ENCODE data around the gene UBE2C. TPM values are rescaled to one million over a fixed set of nuclear protein-coding genes. Genes with fewer than 3 reads are reported as not detected.
"Not testable (repeated sequence)": the region's sequence is repeated elsewhere in the genome, so short reads cannot be mapped to it uniquely, and the experiment has no call there.

Gene UBE2C
- total RNA-seq, 1 donor from 2014 or later = 0.80 TPM

DNA sequence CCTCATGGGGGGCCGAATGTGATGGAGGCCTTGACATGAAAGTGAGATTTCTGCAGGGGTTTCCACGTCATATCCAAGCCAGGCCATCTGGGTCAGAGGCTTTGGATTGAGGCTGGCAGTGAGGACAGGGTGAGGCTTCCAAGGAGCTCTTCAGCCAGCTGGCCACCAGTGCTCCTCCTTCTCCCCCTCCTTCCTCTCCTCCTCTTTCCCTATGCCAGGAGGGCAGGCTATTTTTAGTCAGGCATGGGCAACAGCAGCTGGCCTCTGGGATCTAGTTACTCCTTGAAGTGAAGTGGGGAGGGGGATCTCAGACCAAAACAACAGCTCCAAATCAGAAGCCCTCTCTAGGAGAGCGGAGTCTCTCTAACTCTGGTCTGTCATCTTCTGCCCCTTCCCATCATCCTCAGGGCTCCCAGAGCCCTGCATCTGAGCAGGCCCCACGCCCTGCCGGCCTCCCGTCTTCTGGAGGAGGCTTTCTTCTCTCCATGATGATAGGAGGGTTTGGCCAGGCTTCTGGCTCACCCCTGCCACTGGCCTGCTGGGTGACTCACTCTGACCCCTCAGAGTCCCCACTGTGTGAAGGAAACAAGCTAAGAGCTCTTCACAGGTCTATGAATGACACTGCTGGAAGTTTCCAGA lies 14.1 kb downstream of the UBE2C start:
- peak; percentile 79 for ATAC-seq
- intact Hi-C loops (cut with DNase I) = loop anchor here (10.0 kb wide), 1 partner anchor 688 kb away; the partner anchor contains the start of gene ZNF334
- DNase-seq (ENCODE audit: low spot score) = no peak

DNA sequence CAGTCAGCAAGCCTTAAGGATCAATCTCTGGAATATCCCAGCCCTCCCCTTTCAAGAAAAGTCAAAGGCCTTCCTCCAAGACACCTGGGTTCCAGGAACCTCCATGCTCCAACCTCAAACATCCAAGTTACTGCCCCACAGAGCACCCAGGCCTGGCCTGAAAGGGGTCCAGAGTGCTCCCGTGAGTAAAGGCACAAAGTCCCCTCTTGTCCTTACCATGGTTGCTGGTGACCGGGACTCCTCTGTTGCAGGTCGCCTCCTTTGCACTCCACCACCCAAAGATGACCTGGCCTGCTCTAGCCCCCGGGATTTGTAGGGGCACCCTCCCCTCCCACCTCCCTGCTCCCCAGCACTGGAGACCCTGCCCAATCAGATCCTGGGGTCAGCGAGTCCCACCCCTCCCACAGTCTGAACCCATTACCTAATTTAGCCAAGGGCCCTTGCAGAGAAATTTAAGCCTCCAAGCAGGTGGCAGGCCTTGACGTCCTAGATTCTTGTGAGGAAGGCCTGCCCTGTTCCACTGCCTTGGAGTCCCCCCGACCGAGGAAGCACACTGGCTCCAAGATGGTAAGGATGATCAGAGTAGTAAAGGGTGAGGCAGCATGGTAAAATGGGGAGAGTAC lies 14.7 kb downstream of the UBE2C start, which contains the start of gene TNNC2:
TNNC2 (minus strand) TSS at position 283 of the 623 bp plus-strand sequence; CDS start at position 219, 64 bp downstream.
- intact Hi-C loops (cut with DNase I) = loop anchor here (10.0 kb wide), 1 partner anchor 688 kb away; the partner anchor contains the start of gene ZNF334
- ATAC-seq (no peak), DNase-seq (ENCODE audit: low spot score) (no peak)

GRCh38 chr20:45827712-45828111 lies 15.3 kb downstream of the UBE2C start:
- ATAC-seq = no peak
- intact Hi-C loops (cut with DNase I) = loop anchor here (10.0 kb wide), 1 partner anchor 687 kb away; the partner anchor contains the start of gene ZNF334
- no peak for DNase-seq (ENCODE audit: low spot score)

DNA sequence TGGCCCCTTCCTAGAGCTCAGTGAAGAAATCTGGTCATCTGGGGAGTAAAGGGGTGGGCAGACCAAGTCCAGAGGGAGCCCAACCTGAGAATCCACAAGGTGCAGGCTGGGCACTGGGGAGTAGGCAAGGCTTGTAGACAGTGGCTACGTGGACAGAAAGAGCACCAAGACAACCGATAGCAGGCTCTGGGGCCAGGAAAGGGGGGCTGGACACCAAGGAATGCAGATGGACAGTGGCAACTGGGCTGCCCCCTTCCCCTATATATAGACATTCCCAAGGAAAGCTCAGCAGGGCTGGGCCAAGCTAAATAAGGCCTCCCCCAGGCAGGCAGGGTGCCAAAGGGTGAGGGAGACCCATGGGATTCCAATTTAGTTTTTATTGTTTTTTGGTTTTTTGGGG lies 16.1 kb downstream of the UBE2C start:
- ATAC-seq = no peak
- intact Hi-C loops (cut with DNase I) = loop anchor here (10.0 kb wide), 1 partner anchor 686 kb away; the partner anchor contains the start of gene ZNF334
- DNase-seq (ENCODE audit: low spot score) = peak; percentile 74

GRCh38 chr20:45829673-45830106 lies 17.2 kb downstream of the UBE2C start:
- intact Hi-C loops (cut with DNase I) = loop anchor here (10.0 kb wide), 1 partner anchor 685 kb away; the partner anchor contains the start of gene ZNF334
- not testable (repeated sequence) for ATAC-seq

DNA sequence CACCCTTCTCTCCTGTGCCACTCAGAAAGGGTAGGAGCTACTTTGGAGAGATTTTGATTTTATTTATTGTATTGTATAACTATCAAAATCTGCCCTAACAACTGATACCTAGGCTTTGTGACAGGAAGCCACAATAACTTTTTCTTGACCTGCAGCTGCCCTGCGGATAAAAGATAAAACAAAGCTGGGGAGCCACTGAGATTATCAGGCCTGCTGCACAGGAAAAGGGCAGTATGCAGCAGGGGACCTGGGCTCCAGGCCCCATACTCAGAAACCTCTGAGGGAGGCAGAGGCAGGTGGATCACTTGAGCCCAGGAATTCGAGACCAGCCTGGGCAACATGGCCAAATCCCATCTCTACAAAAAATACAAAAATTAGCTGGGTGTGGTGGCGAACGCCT lies 20.2 kb downstream of the UBE2C start:
- DNase-seq (ENCODE audit: low spot score) = no peak
- intact Hi-C loops (cut with DNase I) = no loop called here
- no peak for ATAC-seq

More at GRCh38 chr20:45829673-45830106, 17.2 kb downstream of the UBE2C start:
- not testable (repeated sequence) for DNase-seq (ENCODE audit: low spot score)

DNA sequence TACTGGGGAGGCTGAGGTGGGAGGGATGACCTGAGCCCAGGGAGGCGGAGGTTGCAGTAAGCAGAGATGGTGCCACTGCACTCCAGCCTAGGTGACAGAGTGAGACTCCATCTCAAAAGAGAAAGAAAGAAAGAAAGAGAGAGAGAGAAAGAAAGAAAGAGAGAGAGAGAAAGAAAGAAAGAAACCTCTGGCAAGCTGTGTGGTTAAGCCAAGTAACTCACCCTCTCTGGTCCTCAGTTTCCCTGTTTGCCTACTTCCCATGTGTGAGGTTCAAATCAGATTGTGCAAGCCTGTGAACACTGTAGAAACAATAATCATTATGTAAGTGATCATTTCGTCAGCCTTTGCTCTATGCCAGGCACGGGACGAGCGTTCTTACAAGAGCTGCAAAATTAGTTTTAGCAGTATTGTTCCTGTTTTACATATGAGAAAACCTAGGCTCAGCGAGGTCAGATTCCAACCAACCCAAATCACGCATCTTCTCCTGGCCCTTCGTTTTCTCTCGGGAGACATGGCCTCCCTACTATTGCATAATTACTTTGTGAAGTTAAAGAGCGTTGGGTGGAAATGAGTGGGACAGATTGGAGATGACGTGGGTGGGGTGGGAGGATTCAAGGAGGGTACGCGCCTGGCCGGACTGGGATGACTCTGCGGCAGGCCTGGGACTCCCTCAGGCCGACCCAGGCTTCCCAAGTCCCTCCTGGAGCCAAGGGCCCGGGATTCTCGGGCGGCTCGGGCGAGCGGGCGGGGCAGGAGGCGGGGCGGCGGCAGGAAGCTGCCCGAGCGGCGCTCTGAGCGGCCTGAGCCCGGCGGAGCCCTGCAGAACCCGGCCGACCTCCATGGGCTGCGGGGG lies 20.8 kb downstream of the UBE2C start, which contains the start of gene SNX21:
SNX21 (plus strand) TSS at position 770 of the 853 bp plus-strand sequence. CDS start 121 bp downstream, outside the sequence.
- intact Hi-C loops (cut with DNase I) = no loop called here
- DNase-seq (ENCODE audit: low spot score) = peak; percentile 92

GRCh38 chr20:45833883-45834796 lies 21.7 kb downstream of the UBE2C start:
- intact Hi-C loops (cut with DNase I) = no loop called here
- DNase-seq (ENCODE audit: low spot score) = peak; percentile 88
- peak; percentile 72 for ATAC-seq

More for the DNA sequence above, 20.8 kb downstream of the UBE2C start, which contains the start of gene SNX21:
- ATAC-seq = peak; percentile 92

DNA sequence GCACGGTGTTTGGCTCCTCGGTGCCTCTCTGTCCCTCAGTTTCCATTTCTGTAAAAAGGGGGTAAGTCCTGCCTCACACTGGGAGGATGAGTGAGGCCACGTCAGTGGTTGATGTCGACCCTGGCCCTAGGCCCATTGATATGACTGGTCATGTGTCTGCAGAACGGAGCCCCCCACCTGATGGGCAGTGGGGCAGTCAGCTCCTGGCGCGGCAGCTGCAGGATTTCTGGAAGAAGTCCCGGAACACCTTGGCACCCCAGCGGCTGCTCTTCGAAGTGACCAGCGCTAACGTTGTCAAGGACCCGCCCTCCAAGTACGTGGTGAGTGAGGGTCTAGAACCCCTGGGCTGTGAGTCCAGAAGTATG lies 22.3 kb downstream of the UBE2C start:
- intact Hi-C loops (cut with DNase I) = no loop called here
- ATAC-seq (no peak), DNase-seq (ENCODE audit: low spot score) (no peak)

DNA sequence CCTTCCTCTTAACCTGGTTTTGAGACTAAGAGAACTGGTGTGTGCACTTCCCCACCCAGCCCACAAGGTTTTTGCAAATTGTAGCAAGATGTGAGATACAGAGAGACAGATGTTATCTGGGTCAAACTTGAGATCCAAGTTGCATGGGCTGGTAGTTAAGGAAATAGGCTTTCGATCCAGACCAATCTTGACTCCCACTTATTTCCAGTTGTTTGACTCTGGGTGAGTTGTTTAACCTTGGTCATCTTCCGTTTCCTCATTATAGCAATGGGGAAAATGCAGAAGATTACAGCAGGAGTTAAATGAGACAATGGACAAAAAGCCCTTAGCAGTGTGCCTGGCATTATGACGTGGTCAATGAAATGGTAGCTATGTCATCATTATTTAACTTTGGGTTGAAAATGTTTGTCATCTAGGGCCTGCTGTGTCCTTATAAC lies 22.9 kb downstream of the UBE2C start:
- DNase-seq (ENCODE audit: low spot score) (no peak), ATAC-seq (no peak)
- intact Hi-C loops (cut with DNase I) = no loop called here

GRCh38 chr20:45835825-45836224 lies 23.4 kb downstream of the UBE2C start:
- ATAC-seq = no peak
- DNase-seq (ENCODE audit: low spot score) = no peak
- intact Hi-C loops (cut with DNase I) = no loop called here

DNA sequence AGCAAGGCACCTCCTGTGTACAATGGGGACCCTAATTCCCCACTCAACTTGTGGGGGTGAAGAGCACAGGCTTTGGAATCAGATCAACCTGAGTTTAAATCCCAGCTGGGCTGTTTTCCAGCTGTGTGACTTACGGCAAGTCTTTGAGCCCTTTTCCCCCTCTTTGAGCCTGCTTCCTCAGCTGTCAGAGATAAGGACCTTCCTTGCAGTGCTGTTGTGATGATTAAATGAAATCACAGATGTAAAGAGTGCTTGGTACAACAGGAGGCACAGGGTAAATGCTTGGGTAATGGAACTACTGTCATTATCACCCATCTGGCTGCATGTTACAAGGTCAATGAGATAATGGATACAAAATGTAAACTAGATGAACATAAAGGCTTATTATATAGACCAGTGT lies 24.4 kb downstream of the UBE2C start:
- DNase-seq (ENCODE audit: low spot score) (no peak), ATAC-seq (no peak)
- intact Hi-C loops (cut with DNase I) = no loop called here

DNA sequence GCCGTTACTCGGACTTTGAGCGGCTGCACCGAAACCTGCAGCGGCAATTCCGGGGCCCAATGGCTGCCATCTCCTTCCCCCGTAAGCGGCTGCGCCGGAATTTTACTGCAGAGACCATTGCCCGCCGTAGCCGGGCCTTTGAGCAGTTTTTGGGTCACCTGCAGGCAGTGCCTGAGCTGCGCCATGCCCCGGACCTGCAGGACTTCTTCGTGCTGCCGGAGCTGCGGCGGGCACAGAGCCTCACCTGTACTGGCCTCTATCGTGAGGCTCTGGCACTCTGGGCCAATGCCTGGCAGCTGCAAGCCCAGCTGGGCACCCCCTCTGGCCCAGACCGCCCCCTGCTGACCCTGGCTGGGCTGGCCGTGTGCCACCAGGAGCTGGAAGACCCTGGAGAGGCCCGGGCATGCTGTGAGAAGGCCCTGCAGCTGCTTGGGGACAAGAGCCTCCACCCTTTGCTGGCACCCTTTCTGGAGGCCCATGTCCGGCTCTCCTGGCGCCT lies 28.3 kb downstream of the UBE2C start:
- intact Hi-C loops (cut with DNase I) = no loop called here
- DNase-seq (ENCODE audit: low spot score) = no peak
- peak; percentile 1 for ATAC-seq

DNA sequence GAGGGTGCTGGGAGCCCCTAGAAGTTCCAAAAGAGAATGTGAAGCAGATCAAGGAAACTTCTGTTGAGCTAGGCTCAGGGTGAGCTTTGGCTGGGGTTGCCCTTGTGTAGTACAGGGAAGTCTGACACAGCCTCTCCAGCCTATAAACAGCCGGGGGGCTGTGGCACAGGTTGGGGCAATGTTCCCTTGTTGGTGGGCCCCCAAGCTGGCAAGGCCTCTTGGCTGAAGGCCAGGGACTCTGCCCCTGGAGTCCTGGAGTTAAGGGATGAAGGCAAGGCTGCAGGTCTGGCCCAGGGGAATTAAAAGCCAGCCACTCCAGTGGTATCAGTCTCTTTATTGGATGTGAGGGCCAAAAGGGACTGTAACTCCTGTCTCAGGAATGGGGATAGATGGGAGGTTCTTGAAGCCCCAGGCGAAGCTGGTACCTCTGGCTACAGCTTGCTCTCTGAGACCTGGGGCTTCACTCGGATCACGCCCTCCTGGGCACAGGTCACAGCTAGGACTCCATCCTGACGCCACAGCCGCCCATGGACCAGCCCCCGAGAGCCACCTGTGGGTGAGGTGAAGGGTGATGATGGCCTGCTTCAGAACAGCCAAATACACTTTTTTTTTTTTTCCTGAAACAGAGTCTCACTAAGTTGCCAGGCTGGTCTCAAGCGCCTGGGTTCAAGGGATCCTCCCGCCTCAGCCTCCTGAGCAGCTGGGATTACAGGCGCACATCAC lies 29.1 kb downstream of the UBE2C start:
- intact Hi-C loops (cut with DNase I) = no loop called here
- no peak for DNase-seq (ENCODE audit: low spot score)
- peak; percentile 6 for ATAC-seq

- DNase-seq (ENCODE audit: low spot score) (no peak), ATAC-seq (peak; percentile 68)
- intact Hi-C loops (cut with DNase I) = no loop called here
Observed at GRCh38 chr20:45842169-45842812, 29.8 kb downstream of the UBE2C start.

DNA sequence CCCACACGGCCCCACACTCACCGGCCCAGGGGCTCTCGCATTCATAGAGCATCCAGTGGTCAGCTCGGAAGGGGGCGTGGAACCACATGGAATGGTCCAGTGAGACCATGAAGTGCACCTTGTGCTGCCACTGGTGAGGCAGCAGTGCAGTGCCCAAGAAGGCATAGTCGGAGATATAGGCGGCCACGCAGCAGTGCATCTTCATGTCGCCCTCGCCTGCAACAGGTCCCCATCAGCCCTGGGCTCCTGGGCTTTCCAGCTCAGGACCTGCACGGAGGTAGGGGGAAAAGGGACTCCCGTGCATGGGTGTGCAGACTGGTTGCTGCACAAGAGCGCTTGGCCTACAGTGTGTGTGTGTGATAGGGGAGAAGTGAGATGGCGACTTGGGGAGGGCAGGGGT lies 31.1 kb downstream of the UBE2C start:
- intact Hi-C loops (cut with DNase I) = no loop called here
- ATAC-seq (peak; percentile 2), DNase-seq (ENCODE audit: low spot score) (no peak)

- DNase-seq (ENCODE audit: low spot score) = no peak
- intact Hi-C loops (cut with DNase I) = no loop called here
- ATAC-seq = no peak
Observed at GRCh38 chr20:45845452-45845851, 33.0 kb downstream of the UBE2C start.

Measured in sciatic nerve (tissue), 2 donors.